Gastrocnemius medialis (tissue), 4 donors: ENCODE data around the gene HNRNPF. TPM values are rescaled to one million over a fixed set of nuclear protein-coding genes. Genes with fewer than 3 reads are reported as not detected.

ENCODE experiments used
- ATAC-seq, 2 donors: fragments of 150-250 bp; one replicate each; pipeline ENCODE4 v1.9.1; 2016
- DNase-seq, 2 donors: peaks; one replicate each; pipeline ENCODE4 v3.0.0-alpha.2; 2019
- H3K27ac ChIP-seq, 4 donors: fragments of 200-600 bp; sonication (generic); 1 replicate in 1 of 4; 2 replicates in 3 of 4; pipeline ENCODE4 v1.5.1; 2016 to 2018; ENCODE audit warnings: mild to moderate bottlenecking in 2 of 4, moderate library complexity in 1 of 4
- H3K27me3 ChIP-seq, 3 donors: fragments of 200-600 bp; sonication (generic) in 2 of 3; 1 replicate in 1 of 3; 2 replicates in 2 of 3; pipeline versions ENCODE4 v1.5.1 to v1.6.0; 2016 to 2019; ENCODE audit warnings: mild to moderate bottlenecking in 1 of 3, moderate library complexity in 1 of 3
- H3K36me3 ChIP-seq, 2 donors: fragments of 200-600 bp; sonication (generic) in 1 of 2; one replicate each; pipeline ENCODE4 v1.5.1; 2017 to 2018
- H3K4me1 ChIP-seq, 2 donors: fragments of 200-600 bp; sonication (generic) in 1 of 2; one replicate each; pipeline ENCODE4 v1.5.1; 2016 to 2017; ENCODE audit warnings: mild to moderate bottlenecking in 2 of 2
- H3K4me3 ChIP-seq, 4 donors: fragments of 200-600 bp; sonication (generic) in 3 of 4; 1 replicate in 1 of 4; 2 replicates in 3 of 4; pipeline ENCODE4 v1.5.1; 2016 to 2019; ENCODE audit warnings: mild to moderate bottlenecking in 2 of 4
- H3K9me3 ChIP-seq, 3 donors: fragments of 200-600 bp; sonication (generic) in 2 of 3; 1 replicate in 1 of 3; 2 replicates in 2 of 3; pipeline ENCODE4 v1.5.1; 2016 to 2019
- POLR2A ChIP-seq, 2 donors: fragments of 450-650 bp; IDR thresholded peaks; one replicate each; pipeline ENCODE4 v1.6.1; 2017; ENCODE audit warnings: antibody characterized with exemption in 2 of 2, mild to moderate bottlenecking in 2 of 2, moderate library complexity in 2 of 2
- in situ Hi-C, 4 donors: fragments of 200-750 bp; cut with MboI; loops; one replicate each; pipeline versions ENCODE4 v1.15.0 to v1.8.0; 2017; ENCODE audit warnings: low sequenced_read_pairs in 4 of 4
- intact Hi-C: fragments of 100-400 bp; cut with DNase I; formaldehyde crosslinking; loops from one replicate; pipeline ENCODE4 v1.15.1; 2023; ENCODE audit warnings: low total_unique reads
- total RNA-seq, 4 donors: library from RNA; depleted of rRNA; stranded (reverse); fragments of >200 nt; gene quantifications; one replicate each; pipeline versions ENCODE4 v1.1.0 to v1.2.3, GENCODE V29; 2016
- TF ChIP-seq, protein P1 (sequence below), 5 experiments: fragments of 450-650 bp in 3 of 5; fragments of 200-600 bp in 2 of 5; sonication (generic) in 2 of 5; IDR thresholded peaks in 4 of 5; conservative IDR thresholded peaks in 1 of 5; 1 replicate in 4 of 5; 2 replicates in 1 of 5; pipeline ENCODE4 v1.5.1; 2016 to 2019; ENCODE audit warnings: antibody characterized with exemption in 5 of 5, mild to moderate bottlenecking in 3 of 5, moderate library complexity in 3 of 5

HNRNPF gene
- total RNA-seq, 4 donors from 2014 or later = 69.2 to 111 (median 90.6) TPM

DNA sequence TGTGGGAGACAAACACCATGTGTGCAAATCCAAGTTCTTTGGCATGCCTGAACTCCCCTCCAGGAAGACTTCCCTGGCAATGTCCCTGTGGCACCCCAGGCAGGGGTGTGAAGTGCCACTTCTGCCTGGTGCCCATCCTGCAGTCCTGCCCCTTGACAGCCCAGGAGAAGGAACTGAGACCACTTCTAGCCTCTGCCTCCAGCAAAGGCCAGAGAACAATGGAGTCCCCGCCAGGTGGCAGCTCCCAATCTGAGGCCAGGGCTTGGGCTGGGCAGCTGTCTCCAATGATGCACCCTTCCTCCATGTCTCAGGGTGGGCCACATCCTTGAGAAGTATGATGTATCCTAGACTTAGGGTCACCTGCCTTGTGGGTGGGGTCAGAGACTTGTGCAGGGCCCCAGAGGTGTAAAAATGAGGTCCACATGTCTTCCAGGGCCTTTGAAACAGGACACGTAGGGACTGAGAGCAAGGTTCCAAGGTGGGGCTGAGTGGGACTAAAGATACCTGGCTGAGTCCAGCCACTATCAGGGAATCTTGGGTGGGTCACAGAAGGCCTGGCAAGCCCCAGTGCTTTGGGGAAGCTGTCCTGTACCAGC is 32.1 kb downstream of the HNRNPF start:
- Histone ChIP-seq H3K9me3 (no peaks in the 10 kb centered on the region), H3K4me1 (peaks cover 9 to 12% of the 10 kb centered on the region in 2 donors), H3K36me3 (no peaks in the 10 kb centered on the region), H3K27me3 (no peaks in the 10 kb centered on the region), H3K27ac (no peak overlapping the region), H3K4me3 (no peak overlapping the region)
- intact Hi-C loops (no loop called here), in situ Hi-C loops (no loop called here)
- no peak for ATAC-seq
- no peak for TF ChIP-seq POLR2A (IDR thresholded peaks at IDR 0.05)
- TF ChIP-seq, protein P1, sequence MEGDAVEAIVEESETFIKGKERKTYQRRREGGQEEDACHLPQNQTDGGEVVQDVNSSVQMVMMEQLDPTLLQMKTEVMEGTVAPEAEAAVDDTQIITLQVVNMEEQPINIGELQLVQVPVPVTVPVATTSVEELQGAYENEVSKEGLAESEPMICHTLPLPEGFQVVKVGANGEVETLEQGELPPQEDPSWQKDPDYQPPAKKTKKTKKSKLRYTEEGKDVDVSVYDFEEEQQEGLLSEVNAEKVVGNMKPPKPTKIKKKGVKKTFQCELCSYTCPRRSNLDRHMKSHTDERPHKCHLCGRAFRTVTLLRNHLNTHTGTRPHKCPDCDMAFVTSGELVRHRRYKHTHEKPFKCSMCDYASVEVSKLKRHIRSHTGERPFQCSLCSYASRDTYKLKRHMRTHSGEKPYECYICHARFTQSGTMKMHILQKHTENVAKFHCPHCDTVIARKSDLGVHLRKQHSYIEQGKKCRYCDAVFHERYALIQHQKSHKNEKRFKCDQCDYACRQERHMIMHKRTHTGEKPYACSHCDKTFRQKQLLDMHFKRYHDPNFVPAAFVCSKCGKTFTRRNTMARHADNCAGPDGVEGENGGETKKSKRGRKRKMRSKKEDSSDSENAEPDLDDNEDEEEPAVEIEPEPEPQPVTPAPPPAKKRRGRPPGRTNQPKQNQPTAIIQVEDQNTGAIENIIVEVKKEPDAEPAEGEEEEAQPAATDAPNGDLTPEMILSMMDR (IDR thresholded peaks at IDR 0.05 in 4 of 5, conservative IDR thresholded peaks at IDR 0.05 in 1 of 5) = no peak
- DNase-seq = no peak

DNA sequence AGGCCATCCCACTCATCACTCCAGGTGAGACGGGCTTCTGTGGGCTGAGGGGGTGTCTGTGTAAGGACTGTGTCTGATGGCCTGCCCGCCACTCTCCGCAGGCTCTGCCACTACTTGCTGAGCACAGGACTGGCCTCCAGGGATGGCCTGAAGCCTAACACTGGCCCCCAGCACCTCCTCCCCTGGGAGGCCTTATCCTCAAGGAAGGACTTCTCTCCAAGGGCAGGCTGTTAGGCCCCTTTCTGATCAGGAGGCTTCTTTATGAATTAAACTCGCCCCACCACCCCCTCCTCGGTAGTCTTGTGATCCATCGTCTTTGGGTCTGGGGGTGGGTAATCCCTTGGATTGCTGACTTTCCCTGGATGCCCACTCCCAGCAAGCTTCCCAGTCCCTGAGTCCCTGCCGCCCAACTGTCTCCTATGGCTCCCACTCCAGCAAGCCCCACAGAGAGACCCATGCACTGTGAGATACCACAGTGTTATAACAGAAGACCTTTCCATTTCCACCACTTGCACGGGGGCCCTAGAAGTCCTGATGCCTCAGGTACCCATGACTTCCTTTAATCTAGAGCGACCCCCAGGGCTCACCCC is 32.8 kb downstream of the HNRNPF start:
- in situ Hi-C loops (no loop called here), intact Hi-C loops (no loop called here)
- Histone ChIP-seq H3K36me3 (no peaks in the 10 kb centered on the region), H3K4me1 (peaks cover 9 to 12% of the 10 kb centered on the region in 2 donors), H3K4me3 (no peak overlapping the region), H3K27ac (no peak overlapping the region), H3K27me3 (no peaks in the 10 kb centered on the region), H3K9me3 (no peaks in the 10 kb centered on the region)
- TF ChIP-seq, protein P1 (IDR thresholded peaks at IDR 0.05 in 4 of 5, conservative IDR thresholded peaks at IDR 0.05 in 1 of 5) = no peak
- TF ChIP-seq POLR2A (IDR thresholded peaks at IDR 0.05) = no peak
- DNase-seq (no peak), ATAC-seq (no peak)

- in situ Hi-C loops = no loop called here
- no peaks in the 10 kb centered on the region for H3K36me3 ChIP-seq
- peak in 1 of 2 donors; percentile 38 for DNase-seq
Measured at GRCh38 chr10:43375401-43376020, 33.5 kb downstream of the HNRNPF start.

DNA sequence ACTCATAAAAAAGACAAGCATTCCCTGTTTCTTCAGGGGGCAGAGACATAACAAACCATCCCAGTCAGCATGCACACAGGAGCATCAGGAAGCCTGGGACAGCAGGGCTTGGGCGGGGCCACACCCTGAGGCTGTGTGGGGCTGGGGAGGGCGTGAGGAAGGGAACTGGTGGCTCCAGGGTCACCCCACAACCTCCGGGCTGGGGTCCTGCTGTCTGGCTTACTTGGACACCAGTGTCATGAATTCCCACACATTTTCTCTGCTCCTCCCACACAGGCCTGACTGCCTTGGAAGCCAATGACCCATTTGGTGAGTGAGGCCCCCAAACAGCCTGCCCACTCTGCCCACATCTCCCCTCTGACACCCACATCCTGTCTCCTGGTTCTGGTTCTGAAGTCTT is 34.8 kb downstream of the HNRNPF start:
- H3K4me1 ChIP-seq = peaks cover 9 to 12% of the 10 kb centered on the region in 2 donors
- no peaks in the 10 kb centered on the region for H3K27me3 ChIP-seq
- intact Hi-C loops = no loop called here
- no peak overlapping the region for H3K27ac ChIP-seq
- ATAC-seq = no peak
- H3K36me3 ChIP-seq = no peaks in the 10 kb centered on the region
- in situ Hi-C loops = no loop called here
- no peak for DNase-seq
- H3K4me3 ChIP-seq = no peak overlapping the region
- H3K9me3 ChIP-seq = no peaks in the 10 kb centered on the region
- TF ChIP-seq, protein P1 (IDR thresholded peaks at IDR 0.05 in 4 of 5, conservative IDR thresholded peaks at IDR 0.05 in 1 of 5) = no peak
- TF ChIP-seq POLR2A (IDR thresholded peaks at IDR 0.05) = no peak

More at GRCh38 chr10:43375401-43376020, 33.5 kb downstream of the HNRNPF start:
- Histone ChIP-seq H3K27ac (no peak overlapping the region), H3K9me3 (no peaks in the 10 kb centered on the region), H3K4me3 (no peak overlapping the region), H3K27me3 (no peaks in the 10 kb centered on the region), H3K4me1 (peaks cover 9 to 12% of the 10 kb centered on the region in 2 donors)
- ATAC-seq = peak in 1 of 2 donors; percentile 58
- intact Hi-C loops = no loop called here
- TF ChIP-seq, protein P1 (IDR thresholded peaks at IDR 0.05 in 4 of 5, conservative IDR thresholded peaks at IDR 0.05 in 1 of 5) = no peak
- TF ChIP-seq POLR2A (IDR thresholded peaks at IDR 0.05) = no peak
